GM19043 (cell line): ENCODE data around the gene SSR2.

Experiments used
- ATAC-seq: cut with Tn5 transposase; IDR thresholded peaks from one replicate; pipeline ENCODE4 v1.9.1; 2021; ENCODE audit warnings: low read depth; ENCODE audit not compliant: unreplicated experiment

SSR2 gene

GRCh38 chr1:155975375-155976061, 45.2 kb downstream of the SSR2 start:
- ATAC-seq: no peak

GRCh38 chr1:155974208-155975115, 46.3 kb downstream of the SSR2 start:
- ATAC-seq: no peak

DNA sequence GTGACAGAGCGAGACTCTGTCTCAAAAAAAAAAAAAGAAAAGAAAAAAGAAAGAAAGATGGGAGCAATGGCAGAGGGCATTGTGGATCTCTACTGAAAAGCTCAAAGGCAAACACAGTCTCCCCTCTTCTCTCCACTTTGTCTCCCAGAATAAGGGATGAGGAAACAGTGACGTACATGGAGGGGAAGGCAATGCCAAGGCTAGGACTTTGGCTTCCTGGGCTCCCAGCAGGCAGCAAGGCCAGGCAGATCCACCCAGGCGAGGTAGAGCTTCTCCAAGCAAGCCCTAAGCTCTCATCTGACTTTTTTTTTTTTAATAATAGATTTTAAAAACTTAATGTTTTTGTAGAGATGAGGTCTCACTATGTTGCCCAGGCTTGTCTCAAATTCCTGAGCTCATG, 47.0 kb downstream of the SSR2 start:
- no peak for ATAC-seq

DNA sequence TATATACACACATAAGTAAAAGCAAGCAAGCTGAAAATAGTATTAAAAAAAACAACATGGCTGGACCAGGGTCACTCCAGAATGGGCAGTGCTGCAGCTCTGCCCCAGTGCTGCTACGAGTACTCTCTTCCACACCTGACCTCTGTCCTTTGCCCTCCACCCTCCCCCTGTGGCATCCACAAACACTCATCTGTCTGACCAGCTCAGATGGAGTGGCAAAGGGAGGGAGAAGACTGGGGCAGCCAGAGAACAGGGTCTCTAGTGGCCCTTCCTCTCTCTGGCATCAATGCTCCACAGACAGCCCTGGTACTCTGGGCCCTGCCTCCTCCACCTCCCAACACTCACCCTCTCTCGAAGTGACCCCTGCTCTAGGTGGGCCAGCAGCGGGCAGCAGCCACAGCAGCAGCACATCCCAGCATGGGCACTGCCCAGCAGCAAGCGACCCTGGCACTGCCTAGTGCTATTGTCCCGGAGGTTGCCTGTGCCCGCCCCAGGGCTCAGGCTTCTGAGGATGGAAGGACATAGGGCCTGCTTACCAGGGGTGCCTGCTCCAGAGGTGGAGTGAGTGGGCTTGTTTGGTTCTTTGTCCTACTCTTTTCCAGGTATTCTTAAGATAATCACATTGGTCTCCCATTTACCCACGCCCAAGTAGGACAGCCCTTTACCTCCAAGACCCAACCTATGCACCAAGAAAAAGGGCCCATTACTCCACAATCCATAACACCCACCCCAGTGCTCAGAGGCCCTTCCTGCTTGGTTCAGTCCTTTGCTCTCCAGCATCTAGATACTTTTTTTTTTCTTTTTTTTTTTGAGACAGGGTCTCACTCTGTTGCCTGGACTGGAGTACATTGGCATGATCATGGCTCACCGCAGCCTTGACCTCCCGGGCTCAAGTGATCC, 48.6 kb downstream of the SSR2 start:
- ATAC-seq: no peak

DNA sequence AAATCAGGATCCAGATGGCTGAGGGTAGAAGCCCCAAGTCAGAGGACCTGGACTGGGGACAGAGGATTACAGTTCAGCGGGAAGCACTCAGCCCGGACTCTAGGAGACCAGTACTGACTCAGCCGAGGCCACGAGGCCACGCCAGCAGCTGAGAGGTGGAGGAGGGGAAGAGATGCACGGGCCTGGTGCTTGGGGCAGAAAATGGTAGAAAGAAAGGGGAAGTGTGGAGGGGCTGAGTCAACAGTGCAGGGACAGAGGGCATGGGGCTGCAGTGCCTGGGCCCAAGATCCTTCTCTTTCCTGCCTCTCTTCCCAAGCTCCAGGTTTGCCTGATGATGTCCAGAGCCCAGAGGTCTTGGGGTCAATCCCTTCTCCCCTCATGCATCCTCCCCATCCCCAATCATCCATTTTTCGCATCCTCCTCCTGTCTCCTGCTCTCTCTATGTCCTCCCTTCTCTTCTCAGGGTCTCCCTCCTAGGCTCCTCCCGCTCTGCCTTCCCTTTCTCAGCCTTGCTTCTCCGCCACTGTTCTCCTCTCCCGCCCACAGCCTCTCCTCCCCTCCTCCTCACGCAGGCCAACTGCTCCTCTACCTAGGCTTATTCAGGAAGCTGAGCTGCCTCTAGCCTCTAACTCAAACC, 50.1 kb downstream of the SSR2 start:
- ATAC-seq: peak; percentile 88

GRCh38 chr1:155969377-155969791, 51.4 kb downstream of the SSR2 start:
- ATAC-seq: no peak

- no peak for ATAC-seq
These were observed 52.1 kb downstream of the SSR2 start for GRCh38 chr1:155968670-155969069.

DNA sequence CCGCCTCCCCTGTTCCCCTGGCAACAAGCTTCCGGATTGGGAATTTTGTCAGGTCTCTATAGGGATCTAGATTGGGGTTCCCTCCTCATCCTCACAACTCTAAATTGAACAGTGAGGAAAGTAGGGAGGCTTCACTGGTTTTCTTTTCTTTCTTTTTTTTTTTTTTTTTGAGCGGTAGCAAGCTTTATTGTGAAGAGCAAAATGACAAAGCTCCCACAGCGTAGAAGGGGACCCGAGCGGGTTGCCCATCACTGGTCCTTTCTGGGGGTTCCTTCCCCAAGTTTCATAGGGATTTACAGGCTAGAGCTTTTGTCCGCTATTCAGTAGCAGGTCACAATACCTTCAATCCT, 52.7 kb downstream of the SSR2 start:
- ATAC-seq: no peak

DNA sequence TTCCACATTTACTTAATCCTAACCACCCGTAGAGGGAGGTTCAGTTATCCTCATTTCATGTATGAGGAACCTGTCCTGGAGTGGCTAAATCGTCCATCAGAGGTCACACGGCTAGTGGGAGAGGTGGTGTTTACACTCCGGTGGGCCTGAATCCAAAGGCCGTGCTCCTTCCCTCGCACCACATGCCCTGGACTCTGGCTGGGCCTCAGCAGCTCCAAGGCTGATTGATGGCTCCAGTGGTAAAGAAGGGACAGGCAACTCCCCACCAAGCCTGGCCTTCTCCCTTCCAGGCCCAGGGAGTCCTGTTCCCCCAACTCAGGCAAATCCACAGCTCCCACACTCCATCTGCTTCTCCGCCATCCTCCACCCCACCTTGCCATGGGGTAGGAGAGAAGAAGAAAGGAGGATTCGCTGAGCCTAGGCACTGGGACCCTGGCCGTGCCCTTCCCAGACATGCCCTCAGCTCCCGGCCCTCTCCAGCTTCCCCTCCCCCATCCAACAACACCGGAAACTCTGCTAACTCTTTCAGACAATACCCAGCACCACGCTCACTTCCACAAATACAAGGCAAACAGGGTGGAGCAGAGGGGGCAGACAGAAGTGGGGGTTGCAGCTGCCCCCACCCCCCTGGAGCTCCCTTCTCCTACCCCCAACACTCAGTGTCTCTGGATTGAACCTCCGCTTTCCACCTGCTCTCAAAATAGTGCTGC, 53.3 kb downstream of the SSR2 start:
- no peak for ATAC-seq

GRCh38 chr1:155966750-155967149, 54.0 kb downstream of the SSR2 start:
- ATAC-seq: no peak

GRCh38 chr1:155966135-155966534, 54.6 kb downstream of the SSR2 start:
- ATAC-seq: no peak

GRCh38 chr1:155964193-155964592, 56.6 kb downstream of the SSR2 start:
- ATAC-seq: no peak

GRCh38 chr1:155962599-155963211, 58.0 kb downstream of the SSR2 start:
- ATAC-seq: no peak

- no peak for ATAC-seq
These were observed 58.8 kb downstream of the SSR2 start for GRCh38 chr1:155961937-155962336.

DNA sequence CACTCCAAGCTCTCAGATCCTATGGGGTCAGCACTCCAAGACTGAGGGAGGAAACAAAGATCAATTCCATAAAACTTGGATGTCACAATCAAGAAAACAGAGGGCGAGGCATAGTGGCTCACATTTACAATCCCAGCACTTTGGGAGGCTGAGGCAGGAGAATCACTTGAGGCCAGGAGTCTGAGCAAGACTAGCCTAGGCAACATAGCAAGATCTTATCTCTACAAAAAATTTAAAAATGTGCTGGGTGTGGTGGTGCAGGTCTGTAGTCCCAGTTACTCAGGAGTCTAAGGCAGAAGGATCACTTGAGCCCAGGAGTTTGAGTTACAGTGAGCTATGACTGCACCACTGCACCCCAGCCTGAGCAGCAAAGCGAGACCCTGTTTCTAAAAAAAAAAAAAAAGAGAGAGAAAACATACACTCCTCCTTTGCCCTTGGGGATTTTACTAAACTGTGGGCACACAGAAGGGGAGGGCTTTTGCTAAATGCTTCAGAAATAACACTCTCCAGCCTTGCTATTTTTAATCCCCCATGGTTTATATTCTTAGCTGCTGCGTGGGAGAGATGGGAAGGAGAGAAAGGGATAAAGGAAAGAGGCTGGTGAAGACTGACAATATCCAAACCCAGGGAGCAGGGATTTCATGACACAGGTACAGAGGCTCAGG, 60.5 kb downstream of the SSR2 start:
- ATAC-seq: no peak
